Gastrocnemius medialis (tissue), 4 donors: ENCODE measurements around the gene MTR.

Experiments
- CTCF ChIP-seq, 5 experiments: fragments of 450-650 bp in 3 of 5; fragments of 200-600 bp in 2 of 5; sonication (generic) in 2 of 5; IDR thresholded peaks in 4 of 5; conservative IDR thresholded peaks in 1 of 5; 1 replicate in 4 of 5; 2 replicates in 1 of 5; pipeline ENCODE4 v1.5.1; 2016 to 2019; ENCODE audit warnings: antibody characterized with exemption in 5 of 5, mild to moderate bottlenecking in 3 of 5, moderate library complexity in 3 of 5
- POLR2A ChIP-seq, 2 donors: fragments of 450-650 bp; IDR thresholded peaks; one replicate each; pipeline ENCODE4 v1.6.1; 2017; ENCODE audit warnings: antibody characterized with exemption in 2 of 2, mild to moderate bottlenecking in 2 of 2, moderate library complexity in 2 of 2

- TF ChIP-seq CTCF (IDR thresholded peaks at IDR 0.05 in 4 of 5, conservative IDR thresholded peaks at IDR 0.05 in 1 of 5) (no peak), POLR2A (IDR thresholded peaks at IDR 0.05) (no peak)
Observed at GRCh38 chr1:236890152-236891056, 95.3 kb downstream of the MTR start.
